ENCODE data around the gene TGFBR3. TPM values are rescaled to one million over a fixed set of nuclear protein-coding genes. Genes with fewer than 3 reads are reported as not detected.

TGFBR3 gene
- polyA plus RNA-seq, 1 donor (not counting 4 experiments of a cell fraction or from before 2014, with no cell fraction given): 1.2 TPM

DNA sequence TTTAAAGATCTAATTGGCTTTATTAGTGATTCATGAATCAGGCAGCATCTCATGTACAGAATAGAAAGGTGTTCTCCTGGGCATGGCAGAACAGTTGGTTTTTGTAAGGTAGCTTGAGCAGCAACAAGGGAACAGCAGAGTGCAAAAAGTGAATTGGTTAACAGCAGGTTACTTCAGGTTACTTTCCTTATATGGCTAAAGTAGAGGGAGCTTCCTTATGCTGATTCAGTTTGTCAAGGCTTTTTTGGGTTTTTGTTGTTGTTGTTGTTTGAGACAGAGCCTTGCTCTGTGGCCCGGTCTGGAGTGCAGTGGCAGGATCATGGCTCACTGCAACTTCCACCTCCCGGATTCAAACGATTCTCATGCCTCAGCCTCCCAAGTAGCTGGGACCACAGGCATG is 252.5 kb downstream of the TGFBR3 start:
- Histone ChIP-seq H3K4me3 (ENCODE audit: control insufficient read depth in 2 of 3, extremely low read depth in 1 of 3, insufficient read depth in 2 of 3, low read depth in 1 of 3, low read length in 3 of 3) (no peak overlapping the region), H3K4me1 (ENCODE audit: control insufficient read depth, extremely low read depth, insufficient read depth, low read length) (no peaks in the 10 kb centered on the region), H4K20me1 (ENCODE audit: control insufficient read depth, extremely low read depth, insufficient read depth, low read length) (no peaks in the 10 kb centered on the region), H3K79me2 (ENCODE audit: control insufficient read depth, insufficient read depth, low read length) (no peaks in the 10 kb centered on the region), H3K36me3 (ENCODE audit: control insufficient read depth in 2 of 2, extremely low read depth in 1 of 2, insufficient read depth in 2 of 2, low read length in 2 of 2) (no peaks in the 10 kb centered on the region), H2AFZ (ENCODE audit: control insufficient read depth, low read length) (no peak overlapping the region), H3K9ac (ENCODE audit: control insufficient read depth, extremely low read depth, insufficient read depth, low read length) (no peak overlapping the region), H3K9me1 (ENCODE audit: control insufficient read depth, extremely low read depth, insufficient read depth, low read length) (no peaks in the 10 kb centered on the region), H3K27ac (ENCODE audit: control insufficient read depth, insufficient read depth, low read length) (no peak overlapping the region), H3K9me3 (ENCODE audit: control insufficient read depth, low read depth, low read length) (no peaks in the 10 kb centered on the region), H3K4me2 (ENCODE audit: control insufficient read depth, extremely low read depth, insufficient read depth, low read depth, low read length) (no peak overlapping the region), H3K27me3 (ENCODE audit: control insufficient read depth, extremely low read depth, insufficient read depth, low read length) (no peaks in the 10 kb centered on the region)
- TF ChIP-seq, protein P1, sequence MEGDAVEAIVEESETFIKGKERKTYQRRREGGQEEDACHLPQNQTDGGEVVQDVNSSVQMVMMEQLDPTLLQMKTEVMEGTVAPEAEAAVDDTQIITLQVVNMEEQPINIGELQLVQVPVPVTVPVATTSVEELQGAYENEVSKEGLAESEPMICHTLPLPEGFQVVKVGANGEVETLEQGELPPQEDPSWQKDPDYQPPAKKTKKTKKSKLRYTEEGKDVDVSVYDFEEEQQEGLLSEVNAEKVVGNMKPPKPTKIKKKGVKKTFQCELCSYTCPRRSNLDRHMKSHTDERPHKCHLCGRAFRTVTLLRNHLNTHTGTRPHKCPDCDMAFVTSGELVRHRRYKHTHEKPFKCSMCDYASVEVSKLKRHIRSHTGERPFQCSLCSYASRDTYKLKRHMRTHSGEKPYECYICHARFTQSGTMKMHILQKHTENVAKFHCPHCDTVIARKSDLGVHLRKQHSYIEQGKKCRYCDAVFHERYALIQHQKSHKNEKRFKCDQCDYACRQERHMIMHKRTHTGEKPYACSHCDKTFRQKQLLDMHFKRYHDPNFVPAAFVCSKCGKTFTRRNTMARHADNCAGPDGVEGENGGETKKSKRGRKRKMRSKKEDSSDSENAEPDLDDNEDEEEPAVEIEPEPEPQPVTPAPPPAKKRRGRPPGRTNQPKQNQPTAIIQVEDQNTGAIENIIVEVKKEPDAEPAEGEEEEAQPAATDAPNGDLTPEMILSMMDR (optimal IDR thresholded peaks at IDR 0.05 in 1 of 3, IDR thresholded peaks at IDR 0.05 in 1 of 3, conservative IDR thresholded peaks at IDR 0.05 in 1 of 3; ENCODE audit: extremely low read depth in 1 of 3, insufficient read depth in 2 of 3, low read length in 3 of 3): no peak
- no peak for TF ChIP-seq EZH2 (IDR thresholded peaks at IDR 0.05; ENCODE audit: low read length)
- DNase-seq (ENCODE audit: low read depth, low spot score) (no peak), FAIRE-seq (no peak)
- dilution Hi-C loops (cut with MboI; ENCODE audit: extremely low pct_ligation_motif_present, low sequenced_read_pairs): no loop called here

DNA sequence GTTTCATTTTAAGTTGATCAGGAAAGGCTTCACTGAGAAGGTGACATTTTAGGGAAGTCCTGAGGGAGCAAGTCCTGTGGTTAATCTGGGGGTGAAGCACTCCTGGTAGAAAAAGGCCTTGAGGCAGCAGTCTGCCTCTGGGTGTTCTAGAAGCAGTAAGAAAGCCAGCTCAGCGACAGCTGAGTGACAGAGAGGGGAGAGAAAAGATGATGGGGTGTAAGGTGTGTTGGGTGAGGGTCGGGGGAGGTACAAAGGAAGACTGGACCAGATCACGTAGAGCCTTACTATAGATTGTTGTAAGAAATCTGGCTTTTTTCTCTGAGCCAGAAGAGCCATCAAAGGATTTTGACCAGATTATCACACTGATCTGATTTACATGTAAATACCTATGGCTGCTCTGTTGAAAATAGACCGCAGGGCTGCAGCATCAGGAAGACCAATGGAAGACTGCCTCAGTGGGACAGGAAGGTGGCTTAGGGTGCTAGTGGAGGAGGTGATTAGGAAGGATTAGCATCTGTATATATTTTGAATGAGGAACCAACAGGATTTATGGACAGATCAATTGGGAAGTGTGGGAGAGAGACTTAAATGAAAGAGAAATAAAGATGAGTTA is 254.1 kb downstream of the TGFBR3 start:
- no peak overlapping the region for H3K9ac ChIP-seq (ENCODE audit: control insufficient read depth, extremely low read depth, insufficient read depth, low read length)
- no peak for FAIRE-seq
- no peak overlapping the region for H2AFZ ChIP-seq (ENCODE audit: control insufficient read depth, low read length)
- dilution Hi-C loops (cut with MboI; ENCODE audit: extremely low pct_ligation_motif_present, low sequenced_read_pairs): no loop called here
- H3K27ac ChIP-seq (ENCODE audit: control insufficient read depth, insufficient read depth, low read length): no peak overlapping the region
- no peaks in the 10 kb centered on the region for H3K79me2 ChIP-seq (ENCODE audit: control insufficient read depth, insufficient read depth, low read length)
- H3K27me3 ChIP-seq (ENCODE audit: control insufficient read depth, extremely low read depth, insufficient read depth, low read length): no peaks in the 10 kb centered on the region
- no peaks in the 10 kb centered on the region for H4K20me1 ChIP-seq (ENCODE audit: control insufficient read depth, extremely low read depth, insufficient read depth, low read length)
- H3K4me1 ChIP-seq (ENCODE audit: control insufficient read depth, extremely low read depth, insufficient read depth, low read length): no peaks in the 10 kb centered on the region
- H3K9me3 ChIP-seq (ENCODE audit: control insufficient read depth, low read depth, low read length): no peaks in the 10 kb centered on the region
- no peak overlapping the region for H3K4me2 ChIP-seq (ENCODE audit: control insufficient read depth, extremely low read depth, insufficient read depth, low read depth, low read length)
- H3K4me3 ChIP-seq (ENCODE audit: control insufficient read depth in 2 of 3, extremely low read depth in 1 of 3, insufficient read depth in 2 of 3, low read depth in 1 of 3, low read length in 3 of 3): no peak overlapping the region
- no peaks in the 10 kb centered on the region for H3K36me3 ChIP-seq (ENCODE audit: control insufficient read depth in 2 of 2, extremely low read depth in 1 of 2, insufficient read depth in 2 of 2, low read length in 2 of 2)
- DNase-seq (ENCODE audit: low read depth, low spot score): no peak
- H3K9me1 ChIP-seq (ENCODE audit: control insufficient read depth, extremely low read depth, insufficient read depth, low read length): no peaks in the 10 kb centered on the region
- TF ChIP-seq, protein P1 (optimal IDR thresholded peaks at IDR 0.05 in 1 of 3, IDR thresholded peaks at IDR 0.05 in 1 of 3, conservative IDR thresholded peaks at IDR 0.05 in 1 of 3; ENCODE audit: extremely low read depth in 1 of 3, insufficient read depth in 2 of 3, low read length in 3 of 3): no peak
- TF ChIP-seq EZH2 (IDR thresholded peaks at IDR 0.05; ENCODE audit: low read length): no peak

All from keratinocyte (primary cell).